HUDEP-2 (cell line): ENCODE measurements around the gene CRYZL1.
A peak's percentile ranks its signal among the peaks of the same experiment; 100 is the strongest.

Experiments used
- DNase-seq, 76 experiments: peaks; one replicate each; lab custom pipeline; 2025; ENCODE audit not compliant: unreplicated experiment in 76 of 76; lab: John Stamatoyannopoulos, UW

Gene CRYZL1

GRCh38 chr21:33542640-33543504 is 98.7 kb downstream of the CRYZL1 start, which contains the start of gene SON:
Gene SON (plus strand): TSS chr21:33543038. CDS start chr21:33543093, 55 bp downstream.
- peak; percentile 58 to 100 (median 99) for DNase-seq

GRCh38 chr21:33541756-33542639 is 99.5 kb downstream of the CRYZL1 start, which contains the start of gene GART:
Gene GART (minus strand): TSS chr21:33542117. CDS start chr21:33539315, 2,802 bp downstream.
- peak in 75 of 76 experiments; percentile 46 to 96 (median 85) for DNase-seq

GRCh38 chr21:33541105-33541711 is 100.3 kb downstream of the CRYZL1 start:
- DNase-seq = peak in 26 of 76 experiments; percentile 6 to 57 (median 30)

GRCh38 chr21:33540711-33541104 is 100.8 kb downstream of the CRYZL1 start:
- DNase-seq = peak in 1 of 76 experiments; percentile 22

GRCh38 chr21:33539616-33540015 is 101.9 kb downstream of the CRYZL1 start:
- DNase-seq = no peak
